A549 (cell line): ENCODE data around the gene YIPF1.

Experiments used
- CHD2 ChIP-seq: fragments of 150-350 bp; IDR thresholded peaks from 2 replicates; pipeline ENCODE4 v1.6.1; 2014; ENCODE audit warnings: low read length; ENCODE audit not compliant: partially characterized antibody
- CTCF ChIP-seq: fragments of >200 bp; sonication (Bioruptor Twin); formaldehyde crosslinking; IDR thresholded peaks from 3 replicates; pipeline ENCODE4 v1.5.1; 2016
- EP300 ChIP-seq, 2 experiments: fragments of >200 bp; sonication (Bioruptor Twin); formaldehyde crosslinking; IDR thresholded peaks; 2 replicates in 1 of 2; 3 replicates in 1 of 2; pipeline ENCODE4 v1.6.1; 2016 to 2017
- FOSL2 ChIP-seq, 2 experiments: fragments of 450-650 bp in 1 of 2; fragments of >200 bp in 1 of 2; sonication (Bioruptor Twin) in 1 of 2; formaldehyde crosslinking; IDR thresholded peaks; 2 replicates each; pipeline versions ENCODE4 v1.5.0 to v1.6.1; 2016 to 2020; ENCODE audit warnings: mild to moderate bottlenecking in 1 of 2, moderate library complexity in 1 of 2
- FOXS1 ChIP-seq: fragments of 250-450 bp; sonication (Bioruptor Pico); IDR thresholded peaks from 2 replicates; pipeline ENCODE4 v1.5.0; 2020; ENCODE audit warnings: mild to moderate bottlenecking, moderate library complexity
- JUNB ChIP-seq: fragments of >200 bp; sonication (Bioruptor Twin); formaldehyde crosslinking; IDR thresholded peaks from 2 replicates; pipeline ENCODE4 v1.6.1; 2016
- MAX ChIP-seq: IDR thresholded peaks from 2 replicates; pipeline ENCODE4 v1.6.1; 2012
- MYC ChIP-seq: IDR thresholded peaks from 2 replicates; pipeline ENCODE4 v1.6.1; 2012; ENCODE audit warnings: mild to moderate bottlenecking, inconsistent platforms, low read length, improper control_type of control experiment, borderline replicate concordance
- NFE2L2 ChIP-seq: fragments of 150-350 bp; conservative IDR thresholded peaks from 2 replicates; pipeline ENCODE4 v1.6.1; 2014; ENCODE audit warnings: low read length
- POLR2A ChIP-seq: IDR thresholded peaks from 2 replicates; pipeline ENCODE4 v1.6.1; 2012; ENCODE audit warnings: mild to moderate bottlenecking, low read length
- RAD21 ChIP-seq, 2 experiments: fragments of >200 bp in 1 of 2; sonication (Bioruptor Twin) in 1 of 2; formaldehyde crosslinking in 1 of 2; IDR thresholded peaks in 1 of 2; conservative IDR thresholded peaks in 1 of 2; 2 replicates in 1 of 2; 3 replicates in 1 of 2; pipeline ENCODE4 v1.6.1; 2012 to 2018; ENCODE audit warnings: inconsistent platforms in 1 of 2
- RFX5 ChIP-seq: fragments of 450-650 bp; IDR thresholded peaks from 2 replicates; pipeline ENCODE4 v1.7.1; 2014; ENCODE audit warnings: antibody characterized with exemption, mild to moderate bottlenecking, moderate library complexity
- USF2 ChIP-seq: fragments of 450-650 bp; IDR thresholded peaks from 2 replicates; pipeline ENCODE4 v1.6.1; 2014; ENCODE audit warnings: antibody characterized with exemption

GRCh38 chr1:53811414-53811851 lies 78.2 kb downstream of the YIPF1 start:
- TF ChIP-seq USF2 (no peak), NFE2L2 (no peak), MYC (no peak), POLR2A (no peak), RAD21 (conservative IDR thresholded peaks at IDR 0.05 in 1 of 2, IDR thresholded peaks at IDR 0.05 in 1 of 2) (no peak), EP300 (IDR thresholded peaks at IDR 0.05) (no peak), CTCF (no peak), JUNB (no peak), FOXS1 (CRISPR knock-in tag) (no peak), RFX5 (no peak), MAX (no peak), FOSL2 (IDR thresholded peaks at IDR 0.05) (no peak), FOSL2 (CRISPR knock-in tag; IDR thresholded peaks at IDR 0.05) (no peak), CHD2 (no peak)
